HG03565 (cell line): ENCODE data around the gene UBXN7.
A peak's percentile ranks its signal among the peaks of the same experiment; 100 is the strongest.
"Not testable (repeated sequence)": the region's sequence is repeated elsewhere in the genome, so short reads cannot be mapped to it uniquely, and the experiment has no call there.

Experiments
- ATAC-seq: cut with Tn5 transposase; IDR thresholded peaks from one replicate; pipeline ENCODE4 v1.9.1; 2021; ENCODE audit warnings: mild to moderate bottlenecking, moderate library complexity; ENCODE audit not compliant: unreplicated experiment

UBXN7 gene

DNA sequence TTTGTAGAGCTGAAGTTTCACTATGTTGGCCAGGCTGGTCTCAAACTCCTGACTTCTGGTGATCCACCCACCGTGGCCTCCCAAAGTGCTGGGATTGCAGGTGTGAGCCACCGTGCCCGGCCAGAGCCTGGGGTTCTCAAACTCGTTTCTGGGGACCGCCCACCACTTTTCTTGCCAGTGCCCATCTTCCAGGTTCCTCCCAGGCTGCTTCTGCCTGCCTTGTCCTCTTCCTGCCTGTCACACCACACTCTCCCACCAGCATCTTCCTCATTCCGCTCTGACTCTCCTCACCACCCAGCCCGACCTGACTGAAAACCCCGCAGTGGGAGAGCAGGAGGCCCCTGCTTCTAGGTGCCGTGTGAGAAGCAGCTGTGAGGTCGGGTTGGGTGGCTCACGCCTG lies 111.1 kb downstream of the UBXN7 start:
- ATAC-seq, result no peak

DNA sequence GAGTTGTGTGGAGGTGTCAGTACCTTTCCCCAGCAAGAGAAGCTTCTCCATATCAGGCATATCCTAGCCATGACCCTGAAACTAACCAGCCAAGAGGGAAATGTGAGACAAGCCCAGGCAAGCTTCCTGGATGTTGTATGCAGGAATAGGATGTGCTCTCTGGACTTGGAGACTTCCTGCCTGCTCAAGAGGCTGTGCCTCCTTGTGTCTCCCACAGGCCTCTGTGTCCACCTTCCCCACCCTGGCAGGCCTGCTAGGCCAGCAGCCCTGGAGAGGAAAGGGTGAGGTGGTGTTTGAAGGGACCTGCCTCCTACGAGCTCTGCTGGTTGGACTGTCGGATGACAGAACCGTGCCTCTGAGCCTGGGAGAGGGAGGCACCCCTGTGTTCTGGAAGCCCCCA lies 112.1 kb downstream of the UBXN7 start:
- ATAC-seq, result no peak

DNA sequence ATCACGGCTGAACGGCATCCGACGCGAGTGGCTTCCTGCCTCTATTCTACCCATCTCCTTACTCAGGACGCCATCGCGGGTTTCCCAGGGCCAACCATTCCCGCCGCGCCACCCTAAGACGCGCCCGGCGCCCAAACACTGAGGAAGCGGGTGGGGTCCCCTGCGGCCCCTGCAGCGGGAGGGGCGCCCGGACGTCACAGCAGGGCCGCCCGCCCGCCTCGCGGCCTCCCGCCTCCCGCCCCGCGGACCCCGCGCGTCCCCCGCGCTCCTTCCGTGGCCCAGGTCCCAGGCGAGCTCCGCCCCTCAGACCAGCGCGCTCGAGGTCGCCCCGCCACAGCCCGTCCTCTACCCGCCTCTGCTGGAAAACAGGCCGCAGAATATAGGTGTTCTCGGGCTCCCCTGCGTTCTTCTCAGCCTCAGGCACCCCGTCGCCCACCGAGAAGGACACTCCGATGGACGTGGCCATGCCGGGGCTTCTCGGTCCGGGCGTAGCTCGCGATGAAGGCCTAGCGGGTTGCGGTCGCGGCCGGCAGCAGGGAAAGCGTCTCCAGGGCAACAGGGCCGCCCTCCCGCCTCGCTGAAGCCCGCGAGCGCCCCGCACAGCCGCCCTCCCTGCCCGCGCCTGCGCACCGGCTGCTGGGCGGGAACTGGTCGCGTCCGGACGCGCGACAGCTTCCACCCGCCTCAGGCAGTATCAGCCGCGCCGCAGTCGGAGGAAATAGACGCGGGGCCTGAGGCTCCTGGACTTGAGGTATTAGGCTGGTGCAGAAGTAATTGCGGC lies 114.3 kb downstream of the UBXN7 start, which contains the start of gene DYNLT2B:
Gene DYNLT2B, minus strand, starts transcription at position 554 of the 781 bp plus-strand sequence. Its CDS starts 88 bp downstream, at position 466.
- ATAC-seq, result peak; percentile 79

GRCh38 chr3:196316799-196317686 lies 115.2 kb downstream of the UBXN7 start:
- not testable (repeated sequence) for ATAC-seq

DNA sequence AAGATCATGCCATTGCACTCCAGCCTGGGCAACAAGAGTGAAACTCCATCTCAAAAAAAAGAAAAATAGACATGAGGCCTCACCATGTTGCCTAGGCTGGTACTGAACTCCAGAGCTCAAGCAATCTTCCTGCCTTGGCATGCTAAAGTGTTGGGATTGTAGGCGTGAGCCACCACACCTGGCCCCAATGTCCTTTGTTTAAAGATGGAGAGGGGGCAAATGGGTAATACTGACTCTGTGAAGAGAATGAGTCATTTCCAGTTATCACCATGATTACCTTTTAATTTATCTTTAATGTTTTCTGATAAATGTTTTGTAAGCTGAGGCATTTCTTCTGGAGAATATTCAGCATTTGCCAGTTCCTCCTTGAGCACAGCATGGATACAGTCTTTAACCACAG lies 116.4 kb downstream of the UBXN7 start:
- no peak for ATAC-seq

DNA sequence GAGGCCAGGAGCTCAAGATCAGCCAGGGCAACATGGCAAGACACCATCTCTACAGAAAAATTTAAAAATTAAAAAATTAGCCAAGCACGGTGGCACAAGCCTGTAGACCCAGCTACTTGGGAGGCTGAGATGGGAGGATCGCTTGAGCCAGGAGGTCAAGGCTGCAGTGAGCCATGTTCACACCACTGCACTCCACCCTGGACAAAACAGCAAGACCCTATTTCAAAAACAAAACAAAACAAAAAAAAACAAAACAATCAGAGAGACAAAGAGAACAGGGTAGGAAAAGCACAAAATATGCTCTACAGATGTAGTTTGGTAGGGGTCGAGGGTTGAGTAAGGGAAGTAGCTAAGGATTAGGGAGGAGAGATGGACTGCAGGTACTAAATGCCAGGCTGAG lies 117.6 kb downstream of the UBXN7 start:
- ATAC-seq, result no peak

GRCh38 chr3:196314086-196314485 lies 118.1 kb downstream of the UBXN7 start:
- ATAC-seq, result not testable (repeated sequence)

DNA sequence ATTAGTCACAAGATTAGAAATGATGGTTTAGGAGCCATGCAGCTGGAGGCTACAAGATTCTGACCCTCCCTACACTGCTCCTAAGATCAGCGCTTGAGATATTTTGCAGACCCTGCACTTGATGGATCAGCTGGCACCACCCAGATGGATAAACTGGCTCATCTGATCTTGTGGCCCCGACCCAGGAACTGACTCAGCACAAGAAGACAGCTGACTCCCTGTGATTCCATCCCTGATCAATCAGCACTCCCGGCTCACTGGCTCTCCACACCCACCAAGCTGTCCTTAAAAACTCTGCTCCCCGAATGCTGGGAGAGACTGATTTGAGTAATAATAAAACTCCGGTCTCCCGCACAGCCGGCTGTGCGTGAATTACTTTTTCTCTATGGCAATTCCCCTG lies 129.3 kb downstream of the UBXN7 start:
- not testable (repeated sequence) for ATAC-seq

GRCh38 chr3:196302551-196302950 lies 129.7 kb downstream of the UBXN7 start:
- ATAC-seq, result not testable (repeated sequence)

GRCh38 chr3:196298521-196298920 lies 133.7 kb downstream of the UBXN7 start:
- no peak for ATAC-seq
